ENCODE results near the gene RNF113B.

RNF113B gene

GRCh38 chr13:98199480-98199879, 22.4 kb upstream of the RNF113B start:
- ATAC-seq (ENCODE audit: insufficient read depth, low read depth) (no peak), DNase-seq (no peak)
- Histone ChIP-seq H3K27me3 (ENCODE audit: insufficient read depth, low read length, poor library complexity) (no peaks in the 10 kb centered on the region), H3K9me3 (ENCODE audit: insufficient read depth, low read length, severe bottlenecking) (no peaks in the 10 kb centered on the region), H3K9ac (ENCODE audit: low read depth, low read length) (no peak overlapping the region), H3K4me2 (ENCODE audit: insufficient read depth, low read length) (no peak overlapping the region), H2AFZ (ENCODE audit: low read depth, low read length) (no peak overlapping the region), H3K79me2 (ENCODE audit: insufficient read depth, low read length) (no peaks in the 10 kb centered on the region), H4K20me1 (ENCODE audit: insufficient read depth, low read length) (no peaks in the 10 kb centered on the region), H3K4me1 (ENCODE audit: insufficient read depth, low read length) (peaks cover 10% of the 10 kb centered on the region), H3K36me3 (ENCODE audit: insufficient read depth, low read length) (no peaks in the 10 kb centered on the region), H3K4me3 (ENCODE audit: low read depth in 1 of 2, low read length in 2 of 2) (no peak overlapping the region), H3K27ac (ENCODE audit: low read length) (no peak overlapping the region)
- TF ChIP-seq EZH2 (IDR thresholded peaks at IDR 0.05; ENCODE audit: borderline replicate concordance, low read depth, low read length, severe bottlenecking) (no peak), CTCF (IDR thresholded peaks at IDR 0.05; ENCODE audit: borderline replicate concordance, extremely low read depth, low read length, poor library complexity, severe bottlenecking) (no peak)

- no peaks in the 10 kb centered on the region for H3K79me2 ChIP-seq (ENCODE audit: insufficient read depth, low read length)
- no peak overlapping the region for H2AFZ ChIP-seq (ENCODE audit: low read depth, low read length)
- H3K36me3 ChIP-seq (ENCODE audit: insufficient read depth, low read length) = no peaks in the 10 kb centered on the region
- no peaks in the 10 kb centered on the region for H3K9me3 ChIP-seq (ENCODE audit: insufficient read depth, low read length, severe bottlenecking)
- TF ChIP-seq EZH2 (IDR thresholded peaks at IDR 0.05; ENCODE audit: borderline replicate concordance, low read depth, low read length, severe bottlenecking) (no peak), CTCF (IDR thresholded peaks at IDR 0.05; ENCODE audit: borderline replicate concordance, extremely low read depth, low read length, poor library complexity, severe bottlenecking) (no peak)
- H3K4me3 ChIP-seq (ENCODE audit: low read depth in 1 of 2, low read length in 2 of 2) = no peak overlapping the region
- ATAC-seq (ENCODE audit: insufficient read depth, low read depth) (no peak), DNase-seq (no peak)
- peaks cover 10% of the 10 kb centered on the region for H3K4me1 ChIP-seq (ENCODE audit: insufficient read depth, low read length)
- H4K20me1 ChIP-seq (ENCODE audit: insufficient read depth, low read length) = no peaks in the 10 kb centered on the region
- H3K27ac ChIP-seq (ENCODE audit: low read length) = no peak overlapping the region
- no peak overlapping the region for H3K9ac ChIP-seq (ENCODE audit: low read depth, low read length)
- no peak overlapping the region for H3K4me2 ChIP-seq (ENCODE audit: insufficient read depth, low read length)
- no peaks in the 10 kb centered on the region for H3K27me3 ChIP-seq (ENCODE audit: insufficient read depth, low read length, poor library complexity)
Observed at GRCh38 chr13:98198683-98199082, 21.6 kb upstream of the RNF113B start.

GRCh38 chr13:98195054-98195791, 18.2 kb upstream of the RNF113B start:
- H3K9me3 ChIP-seq (ENCODE audit: insufficient read depth, low read length, severe bottlenecking) = no peaks in the 10 kb centered on the region
- H4K20me1 ChIP-seq (ENCODE audit: insufficient read depth, low read length) = no peaks in the 10 kb centered on the region
- no peak overlapping the region for H2AFZ ChIP-seq (ENCODE audit: low read depth, low read length)
- no peak overlapping the region for H3K4me2 ChIP-seq (ENCODE audit: insufficient read depth, low read length)
- H3K36me3 ChIP-seq (ENCODE audit: insufficient read depth, low read length) = no peaks in the 10 kb centered on the region
- no peaks in the 10 kb centered on the region for H3K27me3 ChIP-seq (ENCODE audit: insufficient read depth, low read length, poor library complexity)
- no peak overlapping the region for H3K9ac ChIP-seq (ENCODE audit: low read depth, low read length)
- ATAC-seq (ENCODE audit: insufficient read depth, low read depth) (no peak), DNase-seq (no peak)
- H3K4me1 ChIP-seq (ENCODE audit: insufficient read depth, low read length) = no peaks in the 10 kb centered on the region
- H3K27ac ChIP-seq (ENCODE audit: low read length) = no peak overlapping the region
- TF ChIP-seq EZH2 (IDR thresholded peaks at IDR 0.05; ENCODE audit: borderline replicate concordance, low read depth, low read length, severe bottlenecking) (no peak), CTCF (IDR thresholded peaks at IDR 0.05; ENCODE audit: borderline replicate concordance, extremely low read depth, low read length, poor library complexity, severe bottlenecking) (no peak)
- no peaks in the 10 kb centered on the region for H3K79me2 ChIP-seq (ENCODE audit: insufficient read depth, low read length)
- H3K4me3 ChIP-seq (ENCODE audit: low read depth in 1 of 2, low read length in 2 of 2) = no peak overlapping the region

All from DND-41 (cell line).